Vagina (tissue), 2 donors: ENCODE measurements around the gene DDX27. TPM values are rescaled to one million over a fixed set of nuclear protein-coding genes. Genes with fewer than 3 reads are reported as not detected.

Experiments used
- DNase-seq, 2 donors: peaks; one replicate each; pipeline ENCODE4 v3.0.0-alpha.2; 2017; ENCODE audit errors: extremely low spot score in 2 of 2
- H3K27ac ChIP-seq: fragments of 200-600 bp; sonication (generic); one replicate; pipeline ENCODE4 v1.5.1; 2019
- H3K27me3 ChIP-seq: fragments of 200-600 bp; sonication (generic); one replicate; pipeline ENCODE4 v1.5.1; 2019
- H3K36me3 ChIP-seq, 2 donors: fragments of 200-600 bp; sonication (generic); one replicate each; pipeline ENCODE4 v1.5.1; 2017 to 2019
- H3K4me1 ChIP-seq: fragments of 200-600 bp; sonication (generic); one replicate; pipeline ENCODE4 v1.5.1; 2019
- H3K4me3 ChIP-seq, 2 donors: fragments of 200-600 bp; sonication (generic); 1 replicate in 1 of 2; 2 replicates in 1 of 2; pipeline ENCODE4 v1.5.1; 2016 to 2019
- H3K9me3 ChIP-seq: fragments of 200-600 bp; sonication (generic); one replicate; pipeline ENCODE4 v1.5.1; 2019
- POLR2A ChIP-seq, 2 donors: fragments of 450-650 bp; IDR thresholded peaks; one replicate each; pipeline ENCODE4 v1.6.1; 2017; ENCODE audit warnings: antibody characterized with exemption in 2 of 2, mild to moderate bottlenecking in 2 of 2, moderate library complexity in 2 of 2
- POLR2AphosphoS5 ChIP-seq, 2 donors: sonication (generic); formaldehyde crosslinking; IDR thresholded peaks; one replicate each; pipeline ENCODE4 v1.9.0; 2017; ENCODE audit warnings: antibody characterized with exemption in 2 of 2, mild to moderate bottlenecking in 2 of 2, low read depth in 1 of 2; ENCODE audit not compliant: insufficient read depth in 1 of 2
- intact Hi-C: fragments of 100-400 bp; cut with DNase I; formaldehyde crosslinking; loops from one replicate; pipeline ENCODE4 v1.15.1; 2023
- total RNA-seq: library from RNA; depleted of rRNA; stranded (reverse); fragments of >200 nt; gene quantifications from one replicate; pipeline ENCODE4 v1.2.3, GENCODE V29; 2016
- TF ChIP-seq, protein P1 (sequence below), 3 experiments: fragments of 450-650 bp in 2 of 3; fragments of 200-600 bp in 1 of 3; sonication (generic) in 1 of 3; IDR thresholded peaks; one replicate each; pipeline ENCODE4 v1.5.1; 2017 to 2019; ENCODE audit warnings: antibody characterized with exemption in 3 of 3, mild to moderate bottlenecking in 2 of 3, moderate library complexity in 2 of 3

DDX27 gene
- total RNA-seq, 1 donor from 2014 or later: 23.3 TPM

DNA sequence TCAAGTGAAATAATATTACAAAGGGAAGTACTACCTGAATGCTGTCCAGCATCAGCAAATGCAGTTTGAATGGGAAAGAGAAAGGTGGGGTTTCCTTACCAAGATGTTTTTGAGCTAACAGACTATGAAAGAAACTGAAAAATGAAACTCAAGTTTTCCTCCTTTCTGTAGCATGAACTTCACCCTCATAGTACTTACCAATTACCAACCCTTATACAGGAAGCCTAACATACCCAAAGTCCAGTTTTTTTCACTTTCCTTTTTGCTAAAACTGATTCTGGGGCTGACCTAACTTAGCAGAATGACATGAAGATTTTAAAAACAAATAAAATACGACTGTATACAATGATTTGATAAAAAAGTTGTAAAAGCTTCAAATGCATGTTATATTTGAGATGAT is 53.4 kb downstream of the DDX27 start:
- H3K4me1 ChIP-seq: peaks cover 72% of the 10 kb centered on the region
- no peak overlapping the region for H3K4me3 ChIP-seq
- DNase-seq: no peak
- intact Hi-C loops: no loop called here
- H3K27me3 ChIP-seq: no peaks in the 10 kb centered on the region
- H3K36me3 ChIP-seq: peaks cover 0 to 44% of the 10 kb centered on the region in 2 donors
- TF ChIP-seq POLR2AphosphoS5 (IDR thresholded peaks at IDR 0.05; ENCODE audit: insufficient read depth in 1 of 2, low read depth in 1 of 2) (no peak), POLR2A (IDR thresholded peaks at IDR 0.05) (no peak)
- TF ChIP-seq, protein P1, sequence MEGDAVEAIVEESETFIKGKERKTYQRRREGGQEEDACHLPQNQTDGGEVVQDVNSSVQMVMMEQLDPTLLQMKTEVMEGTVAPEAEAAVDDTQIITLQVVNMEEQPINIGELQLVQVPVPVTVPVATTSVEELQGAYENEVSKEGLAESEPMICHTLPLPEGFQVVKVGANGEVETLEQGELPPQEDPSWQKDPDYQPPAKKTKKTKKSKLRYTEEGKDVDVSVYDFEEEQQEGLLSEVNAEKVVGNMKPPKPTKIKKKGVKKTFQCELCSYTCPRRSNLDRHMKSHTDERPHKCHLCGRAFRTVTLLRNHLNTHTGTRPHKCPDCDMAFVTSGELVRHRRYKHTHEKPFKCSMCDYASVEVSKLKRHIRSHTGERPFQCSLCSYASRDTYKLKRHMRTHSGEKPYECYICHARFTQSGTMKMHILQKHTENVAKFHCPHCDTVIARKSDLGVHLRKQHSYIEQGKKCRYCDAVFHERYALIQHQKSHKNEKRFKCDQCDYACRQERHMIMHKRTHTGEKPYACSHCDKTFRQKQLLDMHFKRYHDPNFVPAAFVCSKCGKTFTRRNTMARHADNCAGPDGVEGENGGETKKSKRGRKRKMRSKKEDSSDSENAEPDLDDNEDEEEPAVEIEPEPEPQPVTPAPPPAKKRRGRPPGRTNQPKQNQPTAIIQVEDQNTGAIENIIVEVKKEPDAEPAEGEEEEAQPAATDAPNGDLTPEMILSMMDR (IDR thresholded peaks at IDR 0.05): no peak
- no peaks in the 10 kb centered on the region for H3K9me3 ChIP-seq
- H3K27ac ChIP-seq: no peak overlapping the region

- peaks cover 0 to 41% of the 10 kb centered on the region in 2 donors for H3K36me3 ChIP-seq
- intact Hi-C loops: no loop called here
Observed at GRCh38 chr20:49273696-49274277, 54.6 kb downstream of the DDX27 start.

DNA sequence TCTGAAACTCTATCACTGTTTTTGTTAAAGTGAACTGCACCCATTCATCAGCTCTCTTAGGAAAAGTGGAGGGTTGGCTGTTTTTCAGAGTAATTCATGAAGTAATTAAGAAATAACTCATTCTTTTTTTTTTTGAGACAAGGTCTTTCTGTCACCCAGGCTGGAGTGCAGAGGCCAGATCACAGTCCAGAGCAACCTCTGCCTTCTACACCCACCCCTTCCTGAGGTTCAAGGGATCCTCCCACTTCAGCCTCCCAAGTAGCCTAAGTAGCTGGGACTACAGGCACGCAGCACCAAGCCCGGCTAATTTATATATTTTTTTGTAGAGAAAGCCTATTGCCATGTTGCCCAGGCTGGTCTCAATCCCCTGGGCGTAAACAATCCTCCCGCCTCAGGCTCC is 56.0 kb downstream of the DDX27 start:
- Histone ChIP-seq H3K9me3 (no peaks in the 10 kb centered on the region), H3K27ac (no peak overlapping the region), H3K36me3 (peaks cover 0 to 34% of the 10 kb centered on the region in 2 donors), H3K4me3 (no peak overlapping the region), H3K4me1 (peaks cover 59% of the 10 kb centered on the region), H3K27me3 (no peaks in the 10 kb centered on the region)
- intact Hi-C loops: no loop called here
- no peak for TF ChIP-seq POLR2A (IDR thresholded peaks at IDR 0.05)
- no peak for TF ChIP-seq POLR2AphosphoS5 (IDR thresholded peaks at IDR 0.05; ENCODE audit: insufficient read depth in 1 of 2, low read depth in 1 of 2)
- TF ChIP-seq, protein P1 (IDR thresholded peaks at IDR 0.05): no peak
- no peak for DNase-seq

More at GRCh38 chr20:49273696-49274277, 54.6 kb downstream of the DDX27 start:
- Histone ChIP-seq H3K27ac (no peak overlapping the region), H3K4me3 (no peak overlapping the region), H3K4me1 (peaks cover 60% of the 10 kb centered on the region), H3K9me3 (no peaks in the 10 kb centered on the region), H3K27me3 (no peaks in the 10 kb centered on the region)
- TF ChIP-seq POLR2A (IDR thresholded peaks at IDR 0.05) (no peak), POLR2AphosphoS5 (IDR thresholded peaks at IDR 0.05; ENCODE audit: insufficient read depth in 1 of 2, low read depth in 1 of 2) (no peak)
- TF ChIP-seq, protein P1 (IDR thresholded peaks at IDR 0.05): no peak
- DNase-seq: no peak

DNA sequence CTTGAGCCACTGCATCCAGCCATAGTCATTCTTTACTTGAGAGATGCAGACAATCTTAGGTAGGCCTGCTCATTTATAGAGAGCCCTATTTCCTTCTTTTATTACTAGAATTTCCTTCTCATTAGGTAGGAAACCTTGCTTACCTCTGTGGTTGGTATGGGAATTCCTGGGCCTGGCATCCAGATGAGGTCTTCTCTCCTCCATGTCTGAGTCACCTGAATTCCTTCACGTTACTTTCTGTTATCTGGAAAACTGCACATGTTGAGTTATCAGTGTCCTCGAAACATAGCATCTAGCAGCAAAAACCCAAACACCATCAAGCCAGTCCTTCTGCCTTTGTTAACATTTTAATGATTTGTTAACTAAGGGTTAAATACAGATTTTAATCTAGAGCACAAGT is 56.4 kb downstream of the DDX27 start:
- no peak overlapping the region for H3K4me3 ChIP-seq
- no peaks in the 10 kb centered on the region for H3K27me3 ChIP-seq
- TF ChIP-seq POLR2A (IDR thresholded peaks at IDR 0.05): no peak
- TF ChIP-seq POLR2AphosphoS5 (IDR thresholded peaks at IDR 0.05; ENCODE audit: insufficient read depth in 1 of 2, low read depth in 1 of 2): no peak
- TF ChIP-seq, protein P1 (IDR thresholded peaks at IDR 0.05): no peak
- H3K4me1 ChIP-seq: peaks cover 59% of the 10 kb centered on the region
- peaks cover 3 to 36% of the 10 kb centered on the region in 2 donors for H3K36me3 ChIP-seq
- peak overlapping the region; percentile 98 for H3K27ac ChIP-seq
- intact Hi-C loops: no loop called here
- no peaks in the 10 kb centered on the region for H3K9me3 ChIP-seq
- DNase-seq: no peak

- peaks cover 9 to 37% of the 10 kb centered on the region in 2 donors for H3K36me3 ChIP-seq
- DNase-seq: no peak
- H3K27ac ChIP-seq: peak overlapping the region; percentile 98
- TF ChIP-seq, protein P1 (IDR thresholded peaks at IDR 0.05): no peak
- peak in 1 of 2 donors; percentile 12 for TF ChIP-seq POLR2AphosphoS5 (IDR thresholded peaks at IDR 0.05; ENCODE audit: insufficient read depth in 1 of 2, low read depth in 1 of 2)
- peaks cover 59% of the 10 kb centered on the region for H3K4me1 ChIP-seq
- no peaks in the 10 kb centered on the region for H3K27me3 ChIP-seq
- no peaks in the 10 kb centered on the region for H3K9me3 ChIP-seq
- intact Hi-C loops: no loop called here
- H3K4me3 ChIP-seq: peak overlapping the region; percentile 86 to 95
Observed at GRCh38 chr20:49276161-49276960, 57.1 kb downstream of the DDX27 start.
